Choroid plexus epithelial cell (primary cell): ENCODE data around the gene BLOC1S5.

ENCODE experiments used
- DNase-seq: peaks from one replicate; pipeline ENCODE4 v3.0.0-alpha.2; 2010; ENCODE audit warnings: low read depth
- H3K4me3 ChIP-seq: 2 replicates; pipeline ENCODE4 v1.5.1; 2011; ENCODE audit warnings: low read depth, mild to moderate bottlenecking, control low read depth, low read length, moderate library complexity
- TF ChIP-seq, protein P1 (sequence below): conservative IDR thresholded peaks from 2 replicates; pipeline ENCODE4 v1.5.1; 2011; ENCODE audit warnings: low read depth, mild to moderate bottlenecking, control low read depth, inconsistent platforms, low read length, moderate library complexity

The BLOC1S5 gene

DNA sequence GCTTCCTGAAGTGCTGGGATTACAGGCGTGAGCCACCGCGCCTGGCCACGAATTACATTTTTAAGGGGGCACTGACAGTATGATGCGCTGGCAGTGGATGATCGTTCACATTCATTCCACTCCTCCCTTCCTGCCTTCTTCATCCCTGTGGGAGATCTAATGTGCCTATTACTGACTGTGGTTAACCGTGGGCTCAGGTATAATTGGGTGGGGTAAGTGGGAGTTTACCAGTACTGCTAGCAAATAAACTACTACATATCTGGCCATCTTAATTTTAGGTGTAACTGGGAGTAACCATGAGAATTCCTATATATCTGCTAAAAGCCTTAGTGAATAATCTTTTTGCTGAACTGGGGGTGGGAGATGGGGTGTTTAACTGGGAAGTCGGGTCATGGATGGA lies 6.5 kb upstream of the BLOC1S5 start:
- TF ChIP-seq, protein P1, sequence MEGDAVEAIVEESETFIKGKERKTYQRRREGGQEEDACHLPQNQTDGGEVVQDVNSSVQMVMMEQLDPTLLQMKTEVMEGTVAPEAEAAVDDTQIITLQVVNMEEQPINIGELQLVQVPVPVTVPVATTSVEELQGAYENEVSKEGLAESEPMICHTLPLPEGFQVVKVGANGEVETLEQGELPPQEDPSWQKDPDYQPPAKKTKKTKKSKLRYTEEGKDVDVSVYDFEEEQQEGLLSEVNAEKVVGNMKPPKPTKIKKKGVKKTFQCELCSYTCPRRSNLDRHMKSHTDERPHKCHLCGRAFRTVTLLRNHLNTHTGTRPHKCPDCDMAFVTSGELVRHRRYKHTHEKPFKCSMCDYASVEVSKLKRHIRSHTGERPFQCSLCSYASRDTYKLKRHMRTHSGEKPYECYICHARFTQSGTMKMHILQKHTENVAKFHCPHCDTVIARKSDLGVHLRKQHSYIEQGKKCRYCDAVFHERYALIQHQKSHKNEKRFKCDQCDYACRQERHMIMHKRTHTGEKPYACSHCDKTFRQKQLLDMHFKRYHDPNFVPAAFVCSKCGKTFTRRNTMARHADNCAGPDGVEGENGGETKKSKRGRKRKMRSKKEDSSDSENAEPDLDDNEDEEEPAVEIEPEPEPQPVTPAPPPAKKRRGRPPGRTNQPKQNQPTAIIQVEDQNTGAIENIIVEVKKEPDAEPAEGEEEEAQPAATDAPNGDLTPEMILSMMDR = no peak
- DNase-seq = no peak
- no peak overlapping the region for H3K4me3 ChIP-seq

- TF ChIP-seq, protein P1 = no peak
- no peak for DNase-seq
- H3K4me3 ChIP-seq = no peak overlapping the region
These were observed 5.6 kb upstream of the BLOC1S5 start for GRCh38 chr6:8069631-8070284.

- no peak overlapping the region for H3K4me3 ChIP-seq
- DNase-seq = no peak
- TF ChIP-seq, protein P1 = no peak
These were observed 5.0 kb upstream of the BLOC1S5 start for GRCh38 chr6:8069151-8069550.

DNA sequence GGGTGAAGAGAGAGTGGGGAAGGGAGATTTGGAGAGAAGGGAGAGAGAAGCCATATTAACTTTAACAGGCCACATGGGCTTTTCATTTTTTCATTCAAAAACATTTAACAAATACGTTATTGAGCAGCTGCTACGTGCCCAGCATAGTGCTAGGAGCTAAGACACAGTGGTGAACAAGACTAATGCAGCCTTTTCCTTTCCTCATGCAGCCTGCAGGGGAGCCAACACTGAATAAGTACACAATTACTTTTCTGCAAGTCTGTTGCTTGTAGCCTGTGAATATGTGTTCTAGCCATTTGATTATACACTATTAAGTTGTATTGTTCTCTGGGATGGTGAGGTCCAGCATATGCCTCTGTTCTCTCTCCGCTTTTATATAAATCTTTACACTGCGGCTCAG lies 1.9 kb upstream of the BLOC1S5 start:
- no peak for DNase-seq
- TF ChIP-seq, protein P1 = peak; percentile 37
- no peak overlapping the region for H3K4me3 ChIP-seq

DNA sequence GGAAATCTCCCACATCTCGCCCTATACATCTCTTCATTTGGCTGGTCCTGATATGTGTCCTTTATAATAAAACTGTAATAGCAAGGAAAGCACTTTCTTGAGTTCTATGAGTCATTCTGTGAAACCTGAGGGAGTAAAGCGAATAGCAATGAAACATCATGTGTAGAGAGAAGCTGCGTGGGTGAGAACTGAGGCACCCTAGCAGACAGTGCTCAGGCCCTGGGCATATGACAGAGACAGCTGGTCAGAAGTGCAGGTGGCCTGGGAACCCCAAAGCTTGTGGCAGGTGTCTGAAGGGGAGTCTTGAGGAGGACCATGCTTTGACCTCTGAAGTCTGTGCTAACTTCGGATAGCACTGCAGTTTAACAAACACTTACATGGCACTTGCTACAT lies 1.3 kb upstream of the BLOC1S5 start:
- DNase-seq = no peak
- TF ChIP-seq, protein P1 = no peak
- H3K4me3 ChIP-seq = no peak overlapping the region

GRCh38 chr6:8064638-8065518 lies 689 bp upstream of the BLOC1S5 start:
- TF ChIP-seq, protein P1 = no peak
- DNase-seq = no peak
- peak overlapping the region; percentile 7 for H3K4me3 ChIP-seq
